Thyroid gland (tissue), 4 donors: Measurements from ENCODE around the gene SLC16A2.

Source experiments
- CTCF ChIP-seq, 6 experiments: fragments of 200-600 bp in 3 of 6; fragments of 450-650 bp in 3 of 6; sonication (generic) in 3 of 6; IDR thresholded peaks; one replicate each; pipeline ENCODE4 v1.5.1; 2016 to 2019; ENCODE audit warnings: antibody characterized with exemption in 6 of 6, mild to moderate bottlenecking in 2 of 6, inconsistent platforms in 1 of 6, moderate library complexity in 1 of 6
- POLR2A ChIP-seq, 2 donors: fragments of 450-650 bp; IDR thresholded peaks; one replicate each; pipeline ENCODE4 v1.6.1; 2017; ENCODE audit warnings: antibody characterized with exemption in 2 of 2, mild to moderate bottlenecking in 2 of 2, moderate library complexity in 1 of 2

- TF ChIP-seq CTCF (IDR thresholded peaks at IDR 0.05), result no peak
- TF ChIP-seq POLR2A (IDR thresholded peaks at IDR 0.05), result no peak
These were observed 2.2 kb downstream of the SLC16A2 start for GRCh38 chrX:74423289-74423998.
